SH-SY5Y (cell line): ENCODE results near the gene PCYT2.

Experiments used
- GATA2 ChIP-seq: IDR thresholded peaks from 2 replicates; pipeline ENCODE4 v1.6.1; 2011; ENCODE audit warnings: mild to moderate bottlenecking, low read depth, low read length
- GATA3 ChIP-seq: IDR thresholded peaks from 2 replicates; pipeline ENCODE4 v1.6.1; 2011; ENCODE audit warnings: low read depth, mild to moderate bottlenecking, low read length, moderate library complexity

- TF ChIP-seq GATA2 = no peak
- no peak for TF ChIP-seq GATA3
Measured at GRCh38 chr17:81858170-81858966, 52.8 kb downstream of the PCYT2 start.
